HL-60/S4 treated with retinoic acid at 250 ng/mL for 4 days and 3 days (cell line): ENCODE measurements around the gene SPIB.

Source experiments
- in situ Hi-C: fragments of 300-500 bp; cut with MboI; formaldehyde crosslinking; loops from 2 replicates; pipeline ENCODE4 v1.7.0; 2022; ENCODE audit warnings: low sequenced_read_pairs

SPIB gene

GRCh38 chr19:50418176-50419021 lies at the start of gene SPIB:
Gene SPIB (plus strand): TSS chr19:50418938. CDS start chr19:50418963, 25 bp downstream.
- in situ Hi-C loops, result no loop called here

GRCh38 chr19:50371914-50372475 lies 46.7 kb upstream of the SPIB start:
- in situ Hi-C loops, result no loop called here

GRCh38 chr19:50376166-50377050 lies 42.3 kb upstream of the SPIB start, which contains the start of gene NR1H2:
Gene NR1H2 (plus strand): TSS chr19:50376457. CDS start chr19:50377606, 1,149 bp downstream.
- in situ Hi-C loops, result no loop called here

- in situ Hi-C loops, result no loop called here
These were observed 41.7 kb upstream of the SPIB start for GRCh38 chr19:50377051-50377461.

- in situ Hi-C loops, result no loop called here
These were observed 41.2 kb upstream of the SPIB start for GRCh38 chr19:50377517-50377916.

GRCh38 chr19:50378169-50378862 lies 40.4 kb upstream of the SPIB start:
- in situ Hi-C loops, result no loop called here

GRCh38 chr19:50378863-50379236 lies 39.9 kb upstream of the SPIB start:
- in situ Hi-C loops, result no loop called here

GRCh38 chr19:50379602-50380001 lies 39.1 kb upstream of the SPIB start:
- in situ Hi-C loops, result no loop called here

GRCh38 chr19:50380137-50380536 lies 38.6 kb upstream of the SPIB start:
- in situ Hi-C loops, result no loop called here

GRCh38 chr19:50380751-50381151 lies 38.0 kb upstream of the SPIB start:
- in situ Hi-C loops, result no loop called here

GRCh38 chr19:50381881-50382729 lies 36.6 kb upstream of the SPIB start:
- in situ Hi-C loops, result no loop called here

- in situ Hi-C loops, result no loop called here
These were observed 35.5 kb upstream of the SPIB start for GRCh38 chr19:50383001-50383851.

- in situ Hi-C loops, result no loop called here
These were observed 34.7 kb upstream of the SPIB start, which contains the start of gene POLD1 for GRCh38 chr19:50383852-50384684. Gene POLD1 (plus strand): TSS chr19:50384347. CDS start chr19:50398852, 14,505 bp downstream.

GRCh38 chr19:50384685-50385535 lies 33.8 kb upstream of the SPIB start:
- in situ Hi-C loops, result no loop called here

- in situ Hi-C loops, result no loop called here
These were observed 31.4 kb upstream of the SPIB start for GRCh38 chr19:50387176-50387867.

- in situ Hi-C loops, result no loop called here
These were observed 30.9 kb upstream of the SPIB start for GRCh38 chr19:50387868-50388245.
